Mucosa of rectum (tissue), 2 donors: Measurements from ENCODE around the gene TMPRSS6.

ENCODE experiments used
- H3K27ac ChIP-seq, 2 donors: one replicate each; pipeline ENCODE4 v1.7.0; 2013; ENCODE audit warnings: inconsistent platforms in 2 of 2, low read depth in 2 of 2, low read length in 2 of 2
- H3K27me3 ChIP-seq, 2 donors: one replicate each; pipeline ENCODE4 v1.7.0; 2013; ENCODE audit warnings: low read length in 2 of 2; ENCODE audit not compliant: control insufficient read depth in 2 of 2, insufficient read depth in 2 of 2
- H3K36me3 ChIP-seq, 2 donors: one replicate each; pipeline ENCODE4 v1.7.0; 2013; ENCODE audit warnings: low read length in 2 of 2; ENCODE audit not compliant: control insufficient read depth in 2 of 2, insufficient read depth in 2 of 2
- H3K4me1 ChIP-seq, 2 donors: one replicate each; pipeline ENCODE4 v1.7.0; 2013; ENCODE audit warnings: low read length in 2 of 2, mild to moderate bottlenecking in 1 of 2; ENCODE audit not compliant: control insufficient read depth in 2 of 2, insufficient read depth in 2 of 2
- H3K4me3 ChIP-seq, 2 donors: one replicate each; pipeline ENCODE4 v1.7.0; 2013; ENCODE audit warnings: low read length in 2 of 2
- H3K9ac ChIP-seq, 2 donors: one replicate each; pipeline ENCODE4 v1.7.0; 2013; ENCODE audit warnings: low read length in 2 of 2, low read depth in 1 of 2, mild to moderate bottlenecking in 1 of 2
- H3K9me3 ChIP-seq, 2 donors: one replicate each; pipeline ENCODE4 v1.7.0; 2013; ENCODE audit warnings: low read length in 2 of 2; ENCODE audit not compliant: control insufficient read depth in 2 of 2
- donor health status: healthy.
- donor health status: Normal muscosa, but diverticular disease.

Gene TMPRSS6

DNA sequence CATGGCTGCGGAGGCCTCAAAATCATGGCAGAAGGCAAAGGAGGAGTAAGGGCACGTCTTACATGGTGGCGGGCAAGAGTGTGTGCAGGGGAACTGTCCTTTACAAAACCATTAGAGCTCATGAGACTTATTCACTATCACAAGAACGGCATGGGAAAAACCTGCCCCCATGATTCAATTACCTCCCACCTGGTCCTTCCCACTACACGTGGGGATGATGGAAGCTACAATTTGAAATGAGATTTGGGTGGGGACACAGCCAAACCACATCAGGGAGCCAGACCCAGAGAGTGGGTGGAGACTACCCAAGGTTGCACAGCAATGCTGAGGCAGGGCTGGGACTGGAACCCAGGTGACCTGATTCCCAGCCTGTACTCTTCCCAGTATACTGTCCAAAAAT, 8.6 kb upstream of the TMPRSS6 start:
- Histone ChIP-seq H3K36me3 (no peaks in the 10 kb centered on the region), H3K9me3 (no peaks in the 10 kb centered on the region), H3K27me3 (no peaks in the 10 kb centered on the region), H3K27ac (no peak overlapping the region), H3K4me1 (peaks cover 0 to 4% of the 10 kb centered on the region in 2 donors), H3K4me3 (no peak overlapping the region), H3K9ac (no peak overlapping the region)

DNA sequence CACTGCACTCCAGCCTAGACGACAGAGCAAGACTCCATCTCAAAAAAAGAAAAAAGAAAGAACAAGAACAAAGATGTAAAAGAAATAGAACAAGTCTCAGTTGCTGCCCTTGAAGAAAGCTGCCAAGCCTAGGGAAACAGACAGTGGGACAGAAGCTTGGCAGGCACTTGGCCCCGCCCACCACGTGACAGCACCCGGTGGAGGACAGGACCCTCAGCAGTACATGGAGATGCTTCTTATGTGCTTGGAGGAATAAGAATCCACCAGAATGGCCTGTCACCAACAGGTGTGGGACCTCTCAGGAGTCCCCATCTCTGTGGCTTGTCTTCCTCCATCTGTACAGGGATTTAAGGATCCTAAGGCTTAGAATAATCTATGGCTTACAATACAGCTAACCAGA, 7.6 kb upstream of the TMPRSS6 start:
- no peak overlapping the region for H3K27ac ChIP-seq
- no peaks in the 10 kb centered on the region for H3K36me3 ChIP-seq
- no peaks in the 10 kb centered on the region for H3K9me3 ChIP-seq
- H3K9ac ChIP-seq = no peak overlapping the region
- no peaks in the 10 kb centered on the region for H3K27me3 ChIP-seq
- no peaks in the 10 kb centered on the region for H3K4me1 ChIP-seq
- no peak overlapping the region for H3K4me3 ChIP-seq

- no peaks in the 10 kb centered on the region for H3K4me1 ChIP-seq
Measured at GRCh38 chr22:37115032-37115431, 5.5 kb upstream of the TMPRSS6 start.

GRCh38 chr22:37113757-37114156, 4.2 kb upstream of the TMPRSS6 start:
- no peak overlapping the region for H3K27ac ChIP-seq
- no peaks in the 10 kb centered on the region for H3K27me3 ChIP-seq
- H3K4me3 ChIP-seq = no peak overlapping the region
- no peaks in the 10 kb centered on the region for H3K9me3 ChIP-seq
- H3K4me1 ChIP-seq = no peaks in the 10 kb centered on the region
- H3K9ac ChIP-seq = no peak overlapping the region
- H3K36me3 ChIP-seq = no peaks in the 10 kb centered on the region

More at GRCh38 chr22:37115032-37115431, 5.5 kb upstream of the TMPRSS6 start:
- H3K27me3 ChIP-seq = no peaks in the 10 kb centered on the region
- H3K27ac ChIP-seq = no peak overlapping the region
- H3K36me3 ChIP-seq = no peaks in the 10 kb centered on the region
- H3K9me3 ChIP-seq = no peaks in the 10 kb centered on the region
- H3K4me3 ChIP-seq = no peak overlapping the region
- H3K9ac ChIP-seq = no peak overlapping the region

DNA sequence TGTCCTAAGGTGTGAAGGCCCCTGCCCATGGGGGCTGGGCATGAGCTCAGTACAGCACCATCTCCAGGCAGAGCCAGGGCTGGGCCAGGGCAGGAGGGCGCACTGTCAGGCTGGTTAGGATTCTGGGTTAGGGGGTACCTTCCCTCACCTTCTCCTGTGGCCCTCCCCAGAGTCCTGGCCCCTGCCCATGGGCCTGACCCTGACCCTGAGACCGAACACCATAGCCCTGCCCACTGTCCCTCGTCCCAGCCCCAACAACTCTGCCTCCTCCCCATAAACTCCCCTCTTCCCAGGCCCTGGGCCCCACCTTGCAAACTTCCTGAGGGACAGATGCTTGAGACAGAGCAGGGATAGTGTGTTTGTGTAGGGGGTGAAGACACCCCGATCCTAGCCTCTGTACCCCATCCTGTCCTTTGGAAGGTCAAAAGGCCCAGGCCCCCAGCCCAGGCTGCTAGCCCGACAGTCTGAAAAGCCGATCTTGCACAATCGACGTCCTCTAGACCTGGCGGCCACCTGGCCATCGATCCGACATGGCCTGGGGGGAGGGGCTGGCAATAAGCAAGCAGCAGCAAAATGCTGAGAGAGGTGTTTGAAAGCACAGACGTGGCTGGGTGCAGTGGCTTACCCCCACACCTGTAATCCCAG, 2.7 kb upstream of the TMPRSS6 start:
- no peaks in the 10 kb centered on the region for H3K9me3 ChIP-seq
- peaks cover 0 to 6% of the 10 kb centered on the region in 2 donors for H3K4me1 ChIP-seq
- H3K27me3 ChIP-seq = no peaks in the 10 kb centered on the region
- no peak overlapping the region for H3K27ac ChIP-seq
- H3K4me3 ChIP-seq = no peak overlapping the region
- H3K9ac ChIP-seq = no peak overlapping the region
- no peaks in the 10 kb centered on the region for H3K36me3 ChIP-seq

- Histone ChIP-seq H3K9me3 (no peaks in the 10 kb centered on the region), H3K36me3 (no peaks in the 10 kb centered on the region), H3K9ac (no peak overlapping the region), H3K4me3 (no peak overlapping the region), H3K4me1 (peaks cover 0 to 11% of the 10 kb centered on the region in 2 donors), H3K27ac (no peak overlapping the region), H3K27me3 (no peaks in the 10 kb centered on the region)
Measured at GRCh38 chr22:37111156-37111717, 1.7 kb upstream of the TMPRSS6 start.

DNA sequence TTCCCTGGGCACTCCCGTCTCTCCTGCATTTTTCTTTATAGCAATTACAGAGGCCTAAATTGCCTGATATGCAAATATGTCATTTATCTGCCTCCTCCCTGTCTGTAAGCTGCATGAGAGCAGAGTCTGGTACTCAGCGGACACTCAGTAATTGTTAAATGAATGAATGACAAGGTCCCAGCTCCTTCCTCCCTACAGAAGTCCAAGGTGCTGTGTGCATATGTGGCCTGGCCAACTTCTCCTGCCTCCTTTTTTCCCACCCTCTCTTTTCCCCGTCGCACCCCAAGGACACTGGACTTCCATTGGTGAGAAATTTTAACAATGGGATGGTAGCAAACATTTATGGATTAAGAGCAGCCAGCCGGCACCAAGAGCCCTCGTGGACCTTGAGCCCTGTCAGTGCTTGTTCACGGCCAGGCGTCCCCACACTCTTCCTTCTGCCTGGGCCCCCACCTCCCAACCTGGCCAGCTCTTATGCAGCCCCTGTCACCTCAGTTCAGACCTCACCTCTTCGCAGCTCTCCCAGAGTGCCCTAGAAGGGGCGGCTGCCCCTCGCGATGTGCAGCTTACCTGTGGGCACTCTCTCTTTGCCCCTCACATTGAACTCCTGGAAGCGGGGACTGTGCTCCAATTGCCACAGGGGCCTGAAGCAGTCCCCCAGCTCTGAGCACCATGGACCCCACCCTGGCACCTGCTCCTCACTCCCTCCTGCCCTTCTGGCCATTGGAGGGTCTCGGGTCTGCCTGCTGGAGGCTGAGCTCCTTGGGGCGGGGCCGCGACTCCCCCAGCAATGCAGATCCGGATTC, 1.5 kb downstream of the TMPRSS6 start:
- Histone ChIP-seq H3K9ac (no peak overlapping the region), H3K4me1 (peaks cover 0 to 11% of the 10 kb centered on the region in 2 donors), H3K27me3 (peaks cover 0 to 2% of the 10 kb centered on the region in 2 donors), H3K36me3 (no peaks in the 10 kb centered on the region), H3K27ac (peak overlapping the region in 1 of 2 donors; percentile 47), H3K4me3 (no peak overlapping the region), H3K9me3 (no peaks in the 10 kb centered on the region)

DNA sequence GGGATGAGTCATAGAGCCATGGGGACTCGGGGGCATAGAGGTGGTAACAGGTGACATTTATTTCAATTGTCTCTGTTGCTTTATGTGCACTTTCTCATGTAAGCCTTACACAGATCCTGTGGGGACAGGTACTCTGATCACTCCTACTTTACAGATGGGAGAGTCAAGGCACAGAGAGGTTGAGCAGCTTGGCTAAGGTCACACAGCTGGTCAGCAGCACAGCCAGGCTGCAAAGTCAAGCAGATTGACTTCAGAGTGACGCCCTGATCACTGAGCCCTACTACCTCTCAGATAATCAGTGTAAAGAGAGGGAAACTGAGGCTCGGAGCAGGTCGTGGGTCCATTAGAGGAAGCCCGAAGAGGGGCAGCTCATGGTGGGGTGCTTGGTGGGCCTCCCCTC, 3.5 kb downstream of the TMPRSS6 start:
- H3K4me3 ChIP-seq = no peak overlapping the region
- H3K36me3 ChIP-seq = no peaks in the 10 kb centered on the region
- H3K9ac ChIP-seq = no peak overlapping the region
- peaks cover 0 to 2% of the 10 kb centered on the region in 2 donors for H3K27me3 ChIP-seq
- no peaks in the 10 kb centered on the region for H3K9me3 ChIP-seq
- H3K4me1 ChIP-seq = peaks cover 3 to 18% of the 10 kb centered on the region in 2 donors
- no peak overlapping the region for H3K27ac ChIP-seq

DNA sequence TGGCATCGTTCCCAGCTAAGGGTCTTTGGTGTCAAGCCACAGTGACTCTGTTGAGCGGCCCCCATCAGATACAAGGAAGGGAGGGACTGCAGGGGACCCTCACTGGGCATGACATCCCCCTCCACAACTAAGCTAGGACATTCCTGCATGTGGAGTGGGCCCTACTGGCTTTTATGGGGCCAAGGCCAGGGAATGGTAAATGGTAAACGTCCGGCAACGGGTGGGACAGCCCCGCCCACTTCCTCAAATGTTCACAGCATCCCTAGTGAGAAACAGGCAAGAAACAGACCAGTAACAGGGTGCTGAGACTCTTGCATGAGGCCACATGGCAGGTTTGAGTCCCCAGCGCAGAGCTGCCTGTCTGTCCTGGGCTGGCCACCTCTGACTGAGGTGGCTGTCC, 4.4 kb downstream of the TMPRSS6 start:
- Histone ChIP-seq H3K9me3 (no peaks in the 10 kb centered on the region), H3K27me3 (peaks cover 0 to 2% of the 10 kb centered on the region in 2 donors)

More for the DNA sequence above, 4.4 kb downstream of the TMPRSS6 start:
- no peak overlapping the region for H3K9ac ChIP-seq
- peaks cover 7 to 26% of the 10 kb centered on the region in 2 donors for H3K4me1 ChIP-seq
- H3K27ac ChIP-seq = no peak overlapping the region
- H3K4me3 ChIP-seq = no peak overlapping the region
- H3K36me3 ChIP-seq = no peaks in the 10 kb centered on the region
